ENCODE measurements around the gene BANF2. TPM values are rescaled to one million over a fixed set of nuclear protein-coding genes. Genes with fewer than 3 reads are reported as not detected.

BANF2 gene
- total RNA-seq, 6 experiments from 2014 or later, result not detected

- no peaks in the 10 kb centered on the region for H3K4me1 Mint-ChIP-seq (ENCODE audit: low read depth)
- H3K4me3 Mint-ChIP-seq, result no peak overlapping the region
- no peaks in the 10 kb centered on the region for H3K9me3 Mint-ChIP-seq
- DNase-seq, result no peak
- no peak overlapping the region for H3K27ac Mint-ChIP-seq
- H3K27me3 Mint-ChIP-seq (ENCODE audit: insufficient read depth), result peaks cover 41% of the 10 kb centered on the region
- no peaks in the 10 kb centered on the region for H3K36me3 Mint-ChIP-seq (ENCODE audit: low read depth)
- no peak for TF ChIP-seq CTCF (IDR thresholded peaks at IDR 0.05)
Measured at GRCh38 chr20:17726902-17727301, 27.1 kb downstream of the BANF2 start.

- Mint-ChIP-seq H3K4me1 (ENCODE audit: low read depth) (no peaks in the 10 kb centered on the region), H3K4me3 (no peak overlapping the region), H3K27me3 (ENCODE audit: insufficient read depth) (peaks cover 41% of the 10 kb centered on the region), H3K9me3 (no peaks in the 10 kb centered on the region), H3K27ac (no peak overlapping the region), H3K36me3 (ENCODE audit: low read depth) (no peaks in the 10 kb centered on the region)
- TF ChIP-seq CTCF (IDR thresholded peaks at IDR 0.05), result no peak
- DNase-seq, result no peak
Measured at GRCh38 chr20:17727351-17727750, 27.6 kb downstream of the BANF2 start.

- H3K4me1 Mint-ChIP-seq (ENCODE audit: low read depth), result no peaks in the 10 kb centered on the region
- no peak for DNase-seq
- no peaks in the 10 kb centered on the region for H3K9me3 Mint-ChIP-seq
- no peak overlapping the region for H3K27ac Mint-ChIP-seq
- no peaks in the 10 kb centered on the region for H3K36me3 Mint-ChIP-seq (ENCODE audit: low read depth)
- TF ChIP-seq CTCF (IDR thresholded peaks at IDR 0.05), result no peak
- no peak overlapping the region for H3K4me3 Mint-ChIP-seq
- peaks cover 37% of the 10 kb centered on the region for H3K27me3 Mint-ChIP-seq (ENCODE audit: insufficient read depth)
Measured at GRCh38 chr20:17728074-17728473, 28.3 kb downstream of the BANF2 start.

GRCh38 chr20:17730071-17730470 lies 30.3 kb downstream of the BANF2 start:
- Mint-ChIP-seq H3K27ac (no peak overlapping the region), H3K36me3 (ENCODE audit: low read depth) (no peaks in the 10 kb centered on the region), H3K4me1 (ENCODE audit: low read depth) (peaks cover 14% of the 10 kb centered on the region), H3K9me3 (no peaks in the 10 kb centered on the region), H3K4me3 (no peak overlapping the region), H3K27me3 (ENCODE audit: insufficient read depth) (peaks cover 28% of the 10 kb centered on the region)
- no peak for TF ChIP-seq CTCF (IDR thresholded peaks at IDR 0.05)
- DNase-seq, result no peak

- peaks cover 9% of the 10 kb centered on the region for H3K36me3 Mint-ChIP-seq (ENCODE audit: low read depth)
- peaks cover 26% of the 10 kb centered on the region for H3K4me1 Mint-ChIP-seq (ENCODE audit: low read depth)
- no peak overlapping the region for H3K4me3 Mint-ChIP-seq
- H3K27ac Mint-ChIP-seq, result no peak overlapping the region
- TF ChIP-seq CTCF (IDR thresholded peaks at IDR 0.05), result no peak
- peaks cover 10% of the 10 kb centered on the region for H3K9me3 Mint-ChIP-seq
- no peak for DNase-seq
- H3K27me3 Mint-ChIP-seq (ENCODE audit: insufficient read depth), result peaks cover 27% of the 10 kb centered on the region
Measured at GRCh38 chr20:17731233-17731632, 31.5 kb downstream of the BANF2 start.
